ENCODE measurements around the gene TBC1D22A.

The TBC1D22A gene

GRCh38 chr22:47123006-47123826 is 360.8 kb downstream of the TBC1D22A start:
- no peak for TF ChIP-seq CTCF (IDR thresholded peaks at IDR 0.05; ENCODE audit: control insufficient read depth, extremely low read depth, insufficient read depth)
- no peak for DNase-seq (ENCODE audit: low read depth)
- H3K4me3 ChIP-seq (ENCODE audit: low read depth, low read length) = no peak overlapping the region

GRCh38 chr22:47123827-47124442 is 361.5 kb downstream of the TBC1D22A start:
- TF ChIP-seq CTCF (IDR thresholded peaks at IDR 0.05; ENCODE audit: control insufficient read depth, extremely low read depth, insufficient read depth) = no peak
- no peak for DNase-seq (ENCODE audit: low read depth)
- no peak overlapping the region for H3K4me3 ChIP-seq (ENCODE audit: low read depth, low read length)

GRCh38 chr22:47124451-47124881 is 362.0 kb downstream of the TBC1D22A start:
- no peak for DNase-seq (ENCODE audit: low read depth)
- no peak overlapping the region for H3K4me3 ChIP-seq (ENCODE audit: low read depth, low read length)
- no peak for TF ChIP-seq CTCF (IDR thresholded peaks at IDR 0.05; ENCODE audit: control insufficient read depth, extremely low read depth, insufficient read depth)

GRCh38 chr22:47124961-47125360 is 362.5 kb downstream of the TBC1D22A start:
- no peak for TF ChIP-seq CTCF (IDR thresholded peaks at IDR 0.05; ENCODE audit: control insufficient read depth, extremely low read depth, insufficient read depth)
- no peak for DNase-seq (ENCODE audit: low read depth)
- no peak overlapping the region for H3K4me3 ChIP-seq (ENCODE audit: low read depth, low read length)

GRCh38 chr22:47125603-47126002 is 363.2 kb downstream of the TBC1D22A start:
- DNase-seq (ENCODE audit: low read depth) = no peak
- no peak overlapping the region for H3K4me3 ChIP-seq (ENCODE audit: low read depth, low read length)
- no peak for TF ChIP-seq CTCF (IDR thresholded peaks at IDR 0.05; ENCODE audit: control insufficient read depth, extremely low read depth, insufficient read depth)

GRCh38 chr22:47126344-47126811 is 363.9 kb downstream of the TBC1D22A start:
- no peak for TF ChIP-seq CTCF (IDR thresholded peaks at IDR 0.05; ENCODE audit: control insufficient read depth, extremely low read depth, insufficient read depth)
- no peak overlapping the region for H3K4me3 ChIP-seq (ENCODE audit: low read depth, low read length)
- no peak for DNase-seq (ENCODE audit: low read depth)
